Ectodermal cell (in vitro differentiated cells): ENCODE results near the gene CD99L2.

Experiments used
- H3K27ac ChIP-seq: 2 replicates; pipeline ENCODE4 v1.7.0; 2013; ENCODE audit warnings: mild to moderate bottlenecking, low read depth, low read length; ENCODE audit not compliant: insufficient read depth, poor library complexity, severe bottlenecking
- H3K27me3 ChIP-seq: 2 replicates; pipeline ENCODE4 v1.7.0; 2013; ENCODE audit warnings: mild to moderate bottlenecking, low read length; ENCODE audit not compliant: insufficient read depth, control insufficient read depth, poor library complexity, severe bottlenecking
- H3K36me3 ChIP-seq: one replicate; pipeline ENCODE4 v1.7.0; 2013; ENCODE audit warnings: low read length; ENCODE audit not compliant: control insufficient read depth, insufficient read depth
- H3K4me1 ChIP-seq: one replicate; pipeline ENCODE4 v1.7.0; 2013; ENCODE audit warnings: low read length; ENCODE audit not compliant: control insufficient read depth, insufficient read depth
- H3K4me3 ChIP-seq: 2 replicates; pipeline ENCODE4 v1.7.0; 2013; ENCODE audit warnings: low read depth, low read length, control low read depth; ENCODE audit not compliant: insufficient read depth
- H3K9me3 ChIP-seq: 2 replicates; pipeline ENCODE4 v1.7.0; 2013; ENCODE audit warnings: mild to moderate bottlenecking, low read length, moderate library complexity; ENCODE audit not compliant: control insufficient read depth
- WGBS, 2 experiments: methylation state at CpG; one replicate each; pipeline ENCODE4 v1.1.7; 2013; ENCODE audit warnings: missing lambda C conversion rate in 2 of 2; 5-methylcytosine and 5-hydroxymethylcytosine counted together

The CD99L2 gene

GRCh38 chrX:150857453-150857852, 41.0 kb downstream of the CD99L2 start:
- Histone ChIP-seq H3K4me1 (no peaks in the 10 kb centered on the region), H3K36me3 (no peaks in the 10 kb centered on the region), H3K27ac (no peak overlapping the region), H3K9me3 (no peaks in the 10 kb centered on the region), H3K27me3 (no peaks in the 10 kb centered on the region), H3K4me3 (no peak overlapping the region)
- WGBS, 2 experiments: 100% methylated on average over 3 of the region's 3 CpGs

- Histone ChIP-seq H3K27ac (no peak overlapping the region), H3K4me3 (no peak overlapping the region), H3K27me3 (no peaks in the 10 kb centered on the region), H3K4me1 (no peaks in the 10 kb centered on the region), H3K36me3 (no peaks in the 10 kb centered on the region), H3K9me3 (no peaks in the 10 kb centered on the region)
- no CpG with 5 or more reads among the region's 1 CpG for WGBS, 2 experiments
Observed at GRCh38 chrX:150856785-150857184, 41.7 kb downstream of the CD99L2 start.

- 94 to 95% methylated on average over 3 of the region's 3 CpGs for WGBS, 2 experiments
- H3K27me3 ChIP-seq: no peaks in the 10 kb centered on the region
- H3K4me1 ChIP-seq: no peaks in the 10 kb centered on the region
- no peaks in the 10 kb centered on the region for H3K36me3 ChIP-seq
- no peak overlapping the region for H3K27ac ChIP-seq
- H3K4me3 ChIP-seq: no peak overlapping the region
- H3K9me3 ChIP-seq: no peaks in the 10 kb centered on the region
Observed at GRCh38 chrX:150856101-150856500, 42.4 kb downstream of the CD99L2 start.

GRCh38 chrX:150854856-150855255, 43.6 kb downstream of the CD99L2 start:
- H3K4me3 ChIP-seq: no peak overlapping the region
- no peaks in the 10 kb centered on the region for H3K9me3 ChIP-seq
- 74 to 91% methylated on average over 2 of the region's 2 CpGs for WGBS, 2 experiments
- no peaks in the 10 kb centered on the region for H3K4me1 ChIP-seq
- H3K27me3 ChIP-seq: no peaks in the 10 kb centered on the region
- H3K27ac ChIP-seq: no peak overlapping the region
- no peaks in the 10 kb centered on the region for H3K36me3 ChIP-seq

GRCh38 chrX:150849996-150850720, 48.3 kb downstream of the CD99L2 start:
- WGBS, 2 experiments: 83 to 94% methylated on average over 3 of the region's 3 CpGs
- H3K4me3 ChIP-seq: no peak overlapping the region
- no peaks in the 10 kb centered on the region for H3K27me3 ChIP-seq
- no peak overlapping the region for H3K27ac ChIP-seq
- H3K4me1 ChIP-seq: no peaks in the 10 kb centered on the region
- no peaks in the 10 kb centered on the region for H3K9me3 ChIP-seq
- no peaks in the 10 kb centered on the region for H3K36me3 ChIP-seq

- WGBS, 2 experiments: 98 to 100% methylated on average over 1 to 2 of the region's 2 CpGs
- no peaks in the 10 kb centered on the region for H3K9me3 ChIP-seq
- no peaks in the 10 kb centered on the region for H3K36me3 ChIP-seq
- no peak overlapping the region for H3K4me3 ChIP-seq
- no peaks in the 10 kb centered on the region for H3K27me3 ChIP-seq
- no peak overlapping the region for H3K27ac ChIP-seq
- H3K4me1 ChIP-seq: no peaks in the 10 kb centered on the region
Observed at GRCh38 chrX:150849486-150849885, 49.0 kb downstream of the CD99L2 start.

GRCh38 chrX:150848914-150849365, 49.5 kb downstream of the CD99L2 start:
- no peaks in the 10 kb centered on the region for H3K27me3 ChIP-seq
- WGBS, 2 experiments: 92 to 97% methylated on average over 9 of the region's 9 CpGs
- no peaks in the 10 kb centered on the region for H3K9me3 ChIP-seq
- no peaks in the 10 kb centered on the region for H3K4me1 ChIP-seq
- H3K27ac ChIP-seq: no peak overlapping the region
- H3K4me3 ChIP-seq: no peak overlapping the region
- H3K36me3 ChIP-seq: no peaks in the 10 kb centered on the region

- H3K9me3 ChIP-seq: no peaks in the 10 kb centered on the region
- no peak overlapping the region for H3K4me3 ChIP-seq
- H3K27ac ChIP-seq: no peak overlapping the region
- H3K36me3 ChIP-seq: no peaks in the 10 kb centered on the region
- no peaks in the 10 kb centered on the region for H3K27me3 ChIP-seq
- no peaks in the 10 kb centered on the region for H3K4me1 ChIP-seq
Observed at GRCh38 chrX:150847088-150847487, 51.4 kb downstream of the CD99L2 start.

- H3K27me3 ChIP-seq: no peaks in the 10 kb centered on the region
- no peak overlapping the region for H3K4me3 ChIP-seq
- H3K36me3 ChIP-seq: no peaks in the 10 kb centered on the region
- H3K9me3 ChIP-seq: no peaks in the 10 kb centered on the region
- H3K4me1 ChIP-seq: no peaks in the 10 kb centered on the region
- WGBS, 2 experiments: 95 to 97% methylated on average over 1 to 2 of the region's 5 CpGs
- H3K27ac ChIP-seq: no peak overlapping the region
Observed at GRCh38 chrX:150846130-150846529, 52.3 kb downstream of the CD99L2 start.

- no peak overlapping the region for H3K27ac ChIP-seq
- H3K27me3 ChIP-seq: no peaks in the 10 kb centered on the region
- no peaks in the 10 kb centered on the region for H3K4me1 ChIP-seq
- H3K4me3 ChIP-seq: no peak overlapping the region
- no peaks in the 10 kb centered on the region for H3K9me3 ChIP-seq
- H3K36me3 ChIP-seq: no peaks in the 10 kb centered on the region
- WGBS, 2 experiments: 97% methylated on average over 3 of the region's 3 CpGs
Observed at GRCh38 chrX:150845091-150845490, 53.4 kb downstream of the CD99L2 start.

GRCh38 chrX:150844016-150844415, 54.5 kb downstream of the CD99L2 start:
- Histone ChIP-seq H3K27me3 (no peaks in the 10 kb centered on the region), H3K27ac (no peak overlapping the region), H3K9me3 (no peaks in the 10 kb centered on the region), H3K4me3 (no peak overlapping the region), H3K36me3 (no peaks in the 10 kb centered on the region), H3K4me1 (no peaks in the 10 kb centered on the region)
- WGBS, 2 experiments: 93 to 100% methylated on average over 3 of the region's 3 CpGs
